ENCODE results near the gene MRC1. TPM values are rescaled to one million over a fixed set of nuclear protein-coding genes. Genes with fewer than 3 reads are reported as not detected.

Gene MRC1
- total and polyA plus RNA-seq, 2 experiments from 2014 or later = not detected

GRCh38 chr10:17795813-17796594 is 13.1 kb upstream of the MRC1 start:
- no peak overlapping the region for H3K4me2 ChIP-seq (ENCODE audit: unreplicated experiment)
- WGBS, 2 experiments (ENCODE audit: low coverage in 1 of 2, low lambda C conversion rate in 2 of 2, missing lambda C conversion rate in 2 of 2) = 91 to 93% methylated on average over 17 of the region's 17 CpGs
- no peak for DNase-seq
- no peaks in the 10 kb centered on the region for H3K9me3 ChIP-seq (ENCODE audit: low read depth)
- no peak overlapping the region for H2AFZ ChIP-seq
- H3F3A ChIP-seq (ENCODE audit: insufficient read depth) = no peaks in the 10 kb centered on the region
- H3K27me3 ChIP-seq (replicated peaks; ENCODE audit: insufficient read depth) = no peaks in the 10 kb centered on the region
- H3K4me1 ChIP-seq (ENCODE audit: insufficient read depth) = no peaks in the 10 kb centered on the region
- H3K36me3 ChIP-seq (ENCODE audit: low read depth) = no peaks in the 10 kb centered on the region
- H3K27ac ChIP-seq = no peak overlapping the region
- in situ Hi-C loops (cut with MboI) = no loop called here
- H3K79me2 ChIP-seq (ENCODE audit: insufficient read depth) = no peaks in the 10 kb centered on the region
- H4K20me1 ChIP-seq (ENCODE audit: insufficient read depth) = no peaks in the 10 kb centered on the region
- H3K9me2 ChIP-seq (ENCODE audit: insufficient read depth) = no peaks in the 10 kb centered on the region
- H3K9ac ChIP-seq = no peak overlapping the region
- H3K4me3 ChIP-seq = no peak overlapping the region
- TF ChIP-seq EZH2 (IDR thresholded peaks at IDR 0.05; ENCODE audit: insufficient read depth, poor library complexity, severe bottlenecking) (no peak), EZH2phosphoT487 (IDR thresholded peaks at IDR 0.05; ENCODE audit: insufficient read depth, low read depth) (no peak)

- in situ Hi-C loops (cut with MboI) = no loop called here
- Histone ChIP-seq H3K27me3 (replicated peaks; ENCODE audit: insufficient read depth) (no peaks in the 10 kb centered on the region), H3F3A (ENCODE audit: insufficient read depth) (peaks cover 8% of the 10 kb centered on the region; the same call in 1 of the 2 replicates), H3K27ac (no peak overlapping the region), H3K9me2 (ENCODE audit: insufficient read depth) (no peaks in the 10 kb centered on the region), H3K4me2 (ENCODE audit: unreplicated experiment) (no peak overlapping the region), H3K4me1 (ENCODE audit: insufficient read depth) (peaks cover 10% of the 10 kb centered on the region), H3K4me3 (no peak overlapping the region), H3K79me2 (ENCODE audit: insufficient read depth) (no peaks in the 10 kb centered on the region), H2AFZ (no peak overlapping the region), H4K20me1 (ENCODE audit: insufficient read depth) (no peaks in the 10 kb centered on the region), H3K9me3 (ENCODE audit: low read depth) (no peaks in the 10 kb centered on the region), H3K36me3 (ENCODE audit: low read depth) (no peaks in the 10 kb centered on the region), H3K9ac (no peak overlapping the region)
- no peak for TF ChIP-seq EZH2phosphoT487 (IDR thresholded peaks at IDR 0.05; ENCODE audit: insufficient read depth, low read depth)
- TF ChIP-seq EZH2 (IDR thresholded peaks at IDR 0.05; ENCODE audit: insufficient read depth, poor library complexity, severe bottlenecking) = no peak
- 93 to 94% methylated on average over 3 of the region's 3 CpGs for WGBS, 2 experiments (ENCODE audit: low coverage in 1 of 2, low lambda C conversion rate in 2 of 2, missing lambda C conversion rate in 2 of 2)
- DNase-seq = no peak
Observed at GRCh38 chr10:17801507-17801906, 7.6 kb upstream of the MRC1 start.

- H3K4me2 ChIP-seq (ENCODE audit: unreplicated experiment) = peak overlapping the region; percentile 24
- H3K9ac ChIP-seq = no peak overlapping the region
- no peaks in the 10 kb centered on the region for H3K9me2 ChIP-seq (ENCODE audit: insufficient read depth)
- no peak for TF ChIP-seq EZH2 (IDR thresholded peaks at IDR 0.05; ENCODE audit: insufficient read depth, poor library complexity, severe bottlenecking)
- TF ChIP-seq EZH2phosphoT487 (IDR thresholded peaks at IDR 0.05; ENCODE audit: insufficient read depth, low read depth) = no peak
- no peaks in the 10 kb centered on the region for H3K27me3 ChIP-seq (replicated peaks; ENCODE audit: insufficient read depth)
- no peaks in the 10 kb centered on the region for H3K36me3 ChIP-seq (ENCODE audit: low read depth)
- H2AFZ ChIP-seq = no peak overlapping the region
- H4K20me1 ChIP-seq (ENCODE audit: insufficient read depth) = no peaks in the 10 kb centered on the region
- H3K27ac ChIP-seq = no peak overlapping the region
- H3K79me2 ChIP-seq (ENCODE audit: insufficient read depth) = no peaks in the 10 kb centered on the region
- peaks cover 10% of the 10 kb centered on the region for H3K4me1 ChIP-seq (ENCODE audit: insufficient read depth)
- no peaks in the 10 kb centered on the region for H3K9me3 ChIP-seq (ENCODE audit: low read depth)
- DNase-seq = no peak
- WGBS, 2 experiments (ENCODE audit: low coverage in 1 of 2, low lambda C conversion rate in 2 of 2, missing lambda C conversion rate in 2 of 2) = 91% methylated on average over 11 of the region's 11 CpGs
- H3F3A ChIP-seq (ENCODE audit: insufficient read depth) = peaks cover 8% of the 10 kb centered on the region; the same call in 1 of the 2 replicates
- no peak overlapping the region for H3K4me3 ChIP-seq
- in situ Hi-C loops (cut with MboI) = no loop called here
Observed at GRCh38 chr10:17802350-17802749, 6.8 kb upstream of the MRC1 start.

- Histone ChIP-seq H3K9me2 (ENCODE audit: insufficient read depth) (no peaks in the 10 kb centered on the region), H3K9ac (no peak overlapping the region), H3K4me2 (ENCODE audit: unreplicated experiment) (peak overlapping the region; percentile 24), H3K4me3 (no peak overlapping the region), H3K9me3 (ENCODE audit: low read depth) (no peaks in the 10 kb centered on the region), H3K79me2 (ENCODE audit: insufficient read depth) (no peaks in the 10 kb centered on the region), H4K20me1 (ENCODE audit: insufficient read depth) (no peaks in the 10 kb centered on the region), H3K27ac (0 out of 2 replicates have a peak overlapping the region, but pooled peaks have one; percentile 2), H3K4me1 (ENCODE audit: insufficient read depth) (peaks cover 10% of the 10 kb centered on the region), H3F3A (ENCODE audit: insufficient read depth) (peaks cover 8% of the 10 kb centered on the region; the same call in 1 of the 2 replicates), H3K27me3 (replicated peaks; ENCODE audit: insufficient read depth) (no peaks in the 10 kb centered on the region), H2AFZ (peak overlapping the region; percentile 11; the same call in 1 of the 2 replicates), H3K36me3 (ENCODE audit: low read depth) (no peaks in the 10 kb centered on the region)
- no peak for TF ChIP-seq EZH2 (IDR thresholded peaks at IDR 0.05; ENCODE audit: insufficient read depth, poor library complexity, severe bottlenecking)
- TF ChIP-seq EZH2phosphoT487 (IDR thresholded peaks at IDR 0.05; ENCODE audit: insufficient read depth, low read depth) = no peak
- WGBS, 2 experiments (ENCODE audit: low coverage in 1 of 2, low lambda C conversion rate in 2 of 2, missing lambda C conversion rate in 2 of 2) = 6 to 8% methylated on average over 1 of the region's 1 CpG
- in situ Hi-C loops (cut with MboI) = no loop called here
- DNase-seq = peak; percentile 61
Observed at GRCh38 chr10:17802976-17803375, 6.2 kb upstream of the MRC1 start.
